Lower lobe of right lung (tissue), 2 donors: ENCODE results near the gene TMPRSS3. TPM values are rescaled to one million over a fixed set of nuclear protein-coding genes. Genes with fewer than 3 reads are reported as not detected.

ENCODE experiments used
- ATAC-seq, 2 donors: fragments of 200-7000 bp; cut with Tn5 transposase; one replicate each; pipeline ENCODE4 v1.9.1; 2020 to 2022; ENCODE audit warnings: mild to moderate bottlenecking in 2 of 2, moderate library complexity in 2 of 2
- DNase-seq: peaks from one replicate; pipeline ENCODE4 v3.0.0-alpha.2; 2020
- H3K27ac ChIP-seq: fragments of 200-600 bp; one replicate; pipeline ENCODE4 v1.8.0; 2022
- H3K27me3 ChIP-seq: fragments of 200-600 bp; one replicate; pipeline ENCODE4 v1.8.0; 2022; ENCODE audit warnings: low read depth
- H3K36me3 ChIP-seq: fragments of 200-600 bp; one replicate; pipeline ENCODE4 v1.8.0; 2022; ENCODE audit warnings: mild to moderate bottlenecking
- H3K4me1 ChIP-seq: fragments of 200-600 bp; one replicate; pipeline ENCODE4 v1.8.0; 2022
- H3K4me3 ChIP-seq: fragments of 200-600 bp; one replicate; pipeline ENCODE4 v1.8.0; 2022; ENCODE audit warnings: mild to moderate bottlenecking
- H3K9me3 ChIP-seq: fragments of 200-600 bp; one replicate; pipeline ENCODE4 v1.8.0; 2022
- CTCF ChIP-seq: fragments of 200-600 bp; IDR thresholded peaks from one replicate; pipeline ENCODE4 v1.8.0; 2022; ENCODE audit warnings: antibody characterized with exemption, mild to moderate bottlenecking
- intact Hi-C: fragments of 100-400 bp; cut with DNase I; formaldehyde crosslinking; loops from one replicate; pipeline ENCODE4 v1.11.0; 2022
- total RNA-seq: library from RNA; stranded (reverse); fragmentation: NEBNext Ultra II Directional; extraction: Animal tissue kit (Norgen Biotek cat#: 25700); gene quantifications from one replicate; pipeline ENCODE4 v1.2.1, GENCODE V29; 2021
- donor health status: DM: no; HTN: yes; CAD: no; lungs with severe emphysema.

The TMPRSS3 gene
- total RNA-seq, 1 donor from 2014 or later, result 3.8 TPM

DNA sequence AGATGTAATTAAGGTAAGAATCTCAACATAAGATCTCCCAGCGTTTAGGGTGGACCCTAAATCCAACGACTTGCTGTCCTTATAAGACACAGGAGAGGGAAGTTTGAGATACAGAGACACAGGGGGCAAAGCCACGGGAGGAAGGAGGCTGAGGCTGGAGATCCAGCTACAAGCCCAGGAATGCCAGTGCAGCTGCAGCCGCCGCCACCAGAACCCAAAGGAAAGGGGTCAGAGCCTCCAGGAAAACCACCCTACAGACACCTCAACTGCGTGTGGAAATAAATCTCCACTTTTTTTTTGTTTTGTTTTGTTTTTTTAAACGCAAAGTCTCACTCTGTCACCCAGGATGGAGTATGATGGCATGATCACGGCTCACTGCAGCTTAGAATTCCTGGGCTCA, 17.4 kb downstream of the TMPRSS3 start:
- no peaks in the 10 kb centered on the region for H3K27me3 ChIP-seq
- H3K4me1 ChIP-seq, result no peaks in the 10 kb centered on the region
- H3K4me3 ChIP-seq, result no peak overlapping the region
- H3K9me3 ChIP-seq, result no peaks in the 10 kb centered on the region
- no peak for TF ChIP-seq CTCF
- DNase-seq, result no peak
- intact Hi-C loops, result no loop called here
- H3K36me3 ChIP-seq, result no peaks in the 10 kb centered on the region
- ATAC-seq, result no peak
- no peak overlapping the region for H3K27ac ChIP-seq

DNA sequence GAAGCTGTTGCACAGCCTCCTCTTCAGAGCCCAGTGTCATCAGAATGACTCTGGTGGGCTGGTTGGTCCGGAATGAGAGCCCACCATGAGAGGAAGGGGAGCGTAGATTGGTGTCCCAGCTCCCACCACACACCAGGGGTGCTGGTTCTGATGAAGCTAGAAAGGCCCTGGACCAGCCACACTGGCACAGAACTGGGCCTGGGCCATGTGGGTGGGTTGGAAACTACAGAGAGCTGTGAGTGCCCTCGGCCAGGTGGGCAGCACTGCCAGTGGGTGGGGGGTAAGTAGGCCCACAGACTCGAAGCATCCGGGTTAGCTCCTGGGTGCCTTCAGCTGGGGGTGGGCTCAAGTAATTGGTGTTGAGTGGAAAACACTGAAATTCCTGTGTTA, 17.9 kb downstream of the TMPRSS3 start:
- no peak overlapping the region for H3K4me3 ChIP-seq
- no peak for TF ChIP-seq CTCF
- no peak for DNase-seq
- no peaks in the 10 kb centered on the region for H3K4me1 ChIP-seq
- no peak for ATAC-seq
- H3K9me3 ChIP-seq, result no peaks in the 10 kb centered on the region
- intact Hi-C loops, result no loop called here
- H3K36me3 ChIP-seq, result no peaks in the 10 kb centered on the region
- H3K27me3 ChIP-seq, result no peaks in the 10 kb centered on the region
- H3K27ac ChIP-seq, result no peak overlapping the region

DNA sequence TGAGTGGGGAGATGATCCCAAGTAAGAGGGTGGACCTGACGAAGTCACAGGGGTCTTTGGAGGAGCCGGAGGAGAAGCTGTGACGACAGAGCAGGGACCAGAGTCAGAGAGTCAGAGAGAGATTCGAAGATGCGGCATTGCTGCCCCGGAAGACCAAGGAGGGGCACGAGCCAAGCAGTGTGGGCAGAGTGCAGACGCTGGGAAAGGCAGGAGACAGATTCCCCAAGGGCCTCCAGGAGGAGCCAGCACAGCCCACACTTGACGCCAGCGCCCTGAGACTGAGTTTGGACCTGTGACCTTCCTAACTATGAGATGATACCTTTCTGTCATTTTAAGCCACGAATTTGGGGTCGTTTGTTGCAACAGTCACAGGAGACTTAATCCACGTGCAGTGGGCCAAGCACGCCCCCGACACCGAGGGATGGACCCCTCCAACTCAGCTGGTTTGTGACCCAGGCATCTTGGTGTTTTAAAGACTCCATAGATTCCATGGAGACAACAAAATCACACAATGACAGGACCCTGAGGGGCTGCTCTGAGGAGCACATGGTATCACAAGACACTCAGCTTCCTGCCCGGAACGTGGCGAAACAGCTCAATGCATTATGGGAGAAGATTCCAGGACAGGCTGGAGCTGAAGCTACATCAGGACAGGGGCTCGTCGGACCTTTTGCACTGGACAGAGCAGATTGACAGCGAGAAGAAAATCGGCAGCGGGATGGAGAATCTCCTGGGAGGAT, 18.5 kb downstream of the TMPRSS3 start:
- TF ChIP-seq CTCF, result no peak
- intact Hi-C loops, result no loop called here
- H3K27ac ChIP-seq, result no peak overlapping the region

GRCh38 chr21:42376338-42376982, 19.4 kb downstream of the TMPRSS3 start:
- DNase-seq (peak; percentile 50), ATAC-seq (peak in 1 of 2 donors; percentile 33)
- no peaks in the 10 kb centered on the region for H3K9me3 ChIP-seq
- H3K4me3 ChIP-seq, result no peak overlapping the region
- TF ChIP-seq CTCF, result no peak
- H3K36me3 ChIP-seq, result no peaks in the 10 kb centered on the region
- no peaks in the 10 kb centered on the region for H3K27me3 ChIP-seq
- intact Hi-C loops, result no loop called here
- no peak overlapping the region for H3K27ac ChIP-seq
- H3K4me1 ChIP-seq, result no peaks in the 10 kb centered on the region

More for the DNA sequence above, 18.5 kb downstream of the TMPRSS3 start:
- Histone ChIP-seq H3K36me3 (no peaks in the 10 kb centered on the region), H3K4me1 (no peaks in the 10 kb centered on the region), H3K27me3 (no peaks in the 10 kb centered on the region), H3K9me3 (no peaks in the 10 kb centered on the region), H3K4me3 (no peak overlapping the region)
- peak; percentile 4 for DNase-seq
- ATAC-seq, result no peak

- Histone ChIP-seq H3K27ac (no peak overlapping the region), H3K9me3 (no peaks in the 10 kb centered on the region), H3K4me1 (no peaks in the 10 kb centered on the region), H3K36me3 (no peaks in the 10 kb centered on the region), H3K4me3 (no peak overlapping the region), H3K27me3 (no peaks in the 10 kb centered on the region)
- DNase-seq (no peak), ATAC-seq (no peak)
- TF ChIP-seq CTCF, result no peak
- intact Hi-C loops, result no loop called here
Measured at GRCh38 chr21:42375966-42376337, 19.9 kb downstream of the TMPRSS3 start.
